Aorta (tissue), 5 donors: ENCODE results near the gene FOXJ3. TPM values are rescaled to one million over a fixed set of nuclear protein-coding genes. Genes with fewer than 3 reads are reported as not detected.

Source experiments
- ATAC-seq: fragments of 200-7000 bp; cut with Tn5 transposase; one replicate; pipeline ENCODE4 v1.9.1; 2022; ENCODE audit warnings: moderate library complexity; ENCODE audit not compliant: low FRiP score
- DNase-seq, 2 donors: peaks; one replicate each; pipeline ENCODE4 v3.0.0-alpha.2; 2020
- H3K27ac ChIP-seq, 2 donors: one replicate each; pipeline ENCODE4 v1.5.1; 2013; ENCODE audit warnings: low read length in 2 of 2, mild to moderate bottlenecking in 2 of 2, moderate library complexity in 2 of 2, control low read depth in 1 of 2, inconsistent platforms in 1 of 2, low read depth in 1 of 2
- H3K27me3 ChIP-seq, 2 donors: one replicate each; pipeline ENCODE4 v1.6.1; 2013; ENCODE audit warnings: control low read depth in 1 of 2, low read length in 1 of 2, mild to moderate bottlenecking in 1 of 2, moderate library complexity in 1 of 2; ENCODE audit not compliant: insufficient read depth in 2 of 2, control insufficient read depth in 1 of 2
- H3K36me3 ChIP-seq, 2 donors: one replicate each; pipeline ENCODE4 v1.6.1; 2013; ENCODE audit warnings: control low read depth in 1 of 2, low read length in 1 of 2, mild to moderate bottlenecking in 1 of 2; ENCODE audit not compliant: insufficient read depth in 2 of 2, control insufficient read depth in 1 of 2
- H3K4me1 ChIP-seq, 2 donors: one replicate each; pipeline ENCODE4 v1.6.1; 2013; ENCODE audit warnings: low read length in 2 of 2, control low read depth in 1 of 2, mild to moderate bottlenecking in 1 of 2, moderate library complexity in 1 of 2; ENCODE audit not compliant: insufficient read depth in 2 of 2, control insufficient read depth in 1 of 2
- H3K4me3 ChIP-seq, 2 donors: one replicate each; pipeline ENCODE4 v1.5.1; 2013; ENCODE audit warnings: low read length in 2 of 2, control low read depth in 1 of 2, mild to moderate bottlenecking in 1 of 2
- H3K9me3 ChIP-seq: one replicate; pipeline ENCODE4 v1.6.1; 2013; ENCODE audit warnings: mild to moderate bottlenecking, low read length; ENCODE audit not compliant: control insufficient read depth
- WGBS, 2 donors: extraction: QIAGEN DNeasy Blood & Tissue Kit; methylation state at CpG; one replicate each; pipeline ENCODE4 v1.1.7; 2013; 5-methylcytosine and 5-hydroxymethylcytosine counted together
- intact Hi-C, 2 donors: fragments of 100-400 bp; cut with DNase I; formaldehyde crosslinking; loops; one replicate each; pipeline versions ENCODE4 v1.14.2 to v1.15.0; 2022
- polyA plus RNA-seq, 2 donors: library from polyadenylated mRNA; stranded (reverse); fragments of 200-250 nt; gene quantifications; one replicate each; pipeline ENCODE4 v1.2.3, GENCODE V29; 2013
- total RNA-seq, 2 donors: library from RNA; stranded (reverse); fragmentation: NEBNext Ultra II Directional; extraction: Animal tissue kit (Norgen Biotek cat#: 25700); gene quantifications; one replicate each; pipeline ENCODE4 v1.2.1, GENCODE V29; 2021
- donor health status: healthy with polysubstance abuse.
- donor health status: Bipolar disorder and iron deficiency.
- donor health status: DM: no; HTN: no; CAD: no.
- donor health status: DM: no; HTN: no; CAD: no.
- donor health status: DM: yes; HTN: yes; CAD: no.

FOXJ3 gene
- total and polyA plus RNA-seq, 4 donors, result 9.6 to 64.2 (median 30.7) TPM

GRCh38 chr1:42259739-42260064 is 75.3 kb downstream of the FOXJ3 start:
- WGBS, 2 donors, result 12 to 15% methylated on average over 4 of the region's 4 CpGs
- DNase-seq, result no peak
- intact Hi-C loops, result no loop called here
- no peaks in the 10 kb centered on the region for H3K27me3 ChIP-seq
- no peaks in the 10 kb centered on the region for H3K36me3 ChIP-seq
- H3K9me3 ChIP-seq, result no peaks in the 10 kb centered on the region
- H3K4me3 ChIP-seq, result no peak overlapping the region
- no peak for ATAC-seq
- H3K4me1 ChIP-seq, result no peaks in the 10 kb centered on the region
- no peak overlapping the region for H3K27ac ChIP-seq

GRCh38 chr1:42259059-42259738 is 75.8 kb downstream of the FOXJ3 start:
- intact Hi-C loops, result no loop called here
- Histone ChIP-seq H3K4me3 (no peak overlapping the region), H3K9me3 (no peaks in the 10 kb centered on the region), H3K27ac (no peak overlapping the region), H3K36me3 (no peaks in the 10 kb centered on the region), H3K27me3 (no peaks in the 10 kb centered on the region), H3K4me1 (no peaks in the 10 kb centered on the region)
- WGBS, 2 donors, result 54 to 63% methylated on average over 4 of the region's 4 CpGs
- ATAC-seq (no peak), DNase-seq (no peak)

GRCh38 chr1:42258218-42258617 is 76.8 kb downstream of the FOXJ3 start:
- DNase-seq (no peak), ATAC-seq (no peak)
- intact Hi-C loops, result no loop called here
- no peaks in the 10 kb centered on the region for H3K9me3 ChIP-seq
- no peaks in the 10 kb centered on the region for H3K27me3 ChIP-seq
- H3K36me3 ChIP-seq, result no peaks in the 10 kb centered on the region
- no peak overlapping the region for H3K27ac ChIP-seq
- no peaks in the 10 kb centered on the region for H3K4me1 ChIP-seq
- no peak overlapping the region for H3K4me3 ChIP-seq
- 82 to 92% methylated on average over 1 of the region's 1 CpG for WGBS, 2 donors

- ATAC-seq, result no peak
- Histone ChIP-seq H3K27me3 (no peaks in the 10 kb centered on the region), H3K9me3 (no peaks in the 10 kb centered on the region), H3K4me1 (no peaks in the 10 kb centered on the region), H3K4me3 (no peak overlapping the region), H3K36me3 (no peaks in the 10 kb centered on the region), H3K27ac (no peak overlapping the region)
- no peak for DNase-seq
- 94 to 97% methylated on average over 1 of the region's 1 CpG for WGBS, 2 donors
- intact Hi-C loops, result no loop called here
Measured at GRCh38 chr1:42251042-42251441, 84.0 kb downstream of the FOXJ3 start.

GRCh38 chr1:42250164-42250563 is 84.9 kb downstream of the FOXJ3 start:
- no peaks in the 10 kb centered on the region for H3K27me3 ChIP-seq
- 56 to 63% methylated on average over 3 of the region's 3 CpGs for WGBS, 2 donors
- no peaks in the 10 kb centered on the region for H3K36me3 ChIP-seq

GRCh38 chr1:42240966-42241755 is 93.9 kb downstream of the FOXJ3 start:
- no peaks in the 10 kb centered on the region for H3K9me3 ChIP-seq
- ATAC-seq (no peak), DNase-seq (no peak)
- no peak overlapping the region for H3K4me3 ChIP-seq
- 86 to 89% methylated on average over 5 of the region's 5 CpGs for WGBS, 2 donors
- intact Hi-C loops, result no loop called here
- H3K36me3 ChIP-seq, result no peaks in the 10 kb centered on the region
- H3K4me1 ChIP-seq, result no peaks in the 10 kb centered on the region
- H3K27ac ChIP-seq, result no peak overlapping the region
- no peaks in the 10 kb centered on the region for H3K27me3 ChIP-seq

More at GRCh38 chr1:42250164-42250563, 84.9 kb downstream of the FOXJ3 start:
- no peaks in the 10 kb centered on the region for H3K9me3 ChIP-seq
- no peak overlapping the region for H3K27ac ChIP-seq
- no peak overlapping the region for H3K4me3 ChIP-seq
- H3K4me1 ChIP-seq, result no peaks in the 10 kb centered on the region
- DNase-seq (no peak), ATAC-seq (no peak)
- intact Hi-C loops, result no loop called here

- Histone ChIP-seq H3K4me3 (no peak overlapping the region), H3K4me1 (no peaks in the 10 kb centered on the region), H3K36me3 (no peaks in the 10 kb centered on the region), H3K27ac (no peak overlapping the region), H3K27me3 (no peaks in the 10 kb centered on the region), H3K9me3 (no peaks in the 10 kb centered on the region)
- DNase-seq (no peak), ATAC-seq (no peak)
- intact Hi-C loops, result no loop called here
- 96 to 98% methylated on average over 1 of the region's 1 CpG for WGBS, 2 donors
Measured at GRCh38 chr1:42239555-42239954, 95.5 kb downstream of the FOXJ3 start.

- intact Hi-C loops, result no loop called here
- Histone ChIP-seq H3K27me3 (no peaks in the 10 kb centered on the region), H3K4me1 (no peaks in the 10 kb centered on the region), H3K36me3 (no peaks in the 10 kb centered on the region), H3K9me3 (no peaks in the 10 kb centered on the region), H3K27ac (no peak overlapping the region), H3K4me3 (no peak overlapping the region)
- 0% methylated on average over 1 of the region's 1 CpG for WGBS, 2 donors
- DNase-seq (no peak), ATAC-seq (no peak)
Measured at GRCh38 chr1:42239041-42239440, 96.0 kb downstream of the FOXJ3 start.

- ATAC-seq (no peak), DNase-seq (no peak)
- H3K27me3 ChIP-seq, result no peaks in the 10 kb centered on the region
- intact Hi-C loops, result no loop called here
- no peaks in the 10 kb centered on the region for H3K4me1 ChIP-seq
- H3K27ac ChIP-seq, result no peak overlapping the region
- no peaks in the 10 kb centered on the region for H3K36me3 ChIP-seq
- no peak overlapping the region for H3K4me3 ChIP-seq
- WGBS, 2 donors, result 93% methylated on average over 7 of the region's 7 CpGs
- H3K9me3 ChIP-seq, result no peaks in the 10 kb centered on the region
Measured at GRCh38 chr1:42231253-42231652, 103.8 kb downstream of the FOXJ3 start.
